Stimulated activated CD4-positive, alpha-beta T cell treated with anti-CD3 and anti-CD28 coated beads, Interleukin-12 subunit alpha, Interleukin-12 subunit beta, amount 100 ng/mL, for 48 hours (primary cell): Measurements from ENCODE around the gene KAZN.

ENCODE experiments used
- DNase-seq, 3 donors: peaks; one replicate each; pipeline ENCODE4 v3.0.0-alpha.2; 2020; ENCODE audit warnings: low read depth in 2 of 3, low spot score in 1 of 3

The KAZN gene

GRCh38 chr1:14585728-14586127 is 12.8 kb upstream of the KAZN start:
- no peak for DNase-seq

GRCh38 chr1:14590411-14591180 is 7.9 kb upstream of the KAZN start:
- no peak for DNase-seq

GRCh38 chr1:14591600-14591999 is 6.9 kb upstream of the KAZN start:
- no peak for DNase-seq

- DNase-seq, result no peak
These were observed 6.4 kb upstream of the KAZN start for GRCh38 chr1:14592004-14592631.

GRCh38 chr1:14593302-14593701 is 5.2 kb upstream of the KAZN start:
- DNase-seq, result no peak

GRCh38 chr1:14594045-14594444 is 4.4 kb upstream of the KAZN start:
- DNase-seq, result no peak

GRCh38 chr1:14596591-14596990 is 1.9 kb upstream of the KAZN start:
- DNase-seq, result no peak

GRCh38 chr1:14597343-14598006 is 1.0 kb upstream of the KAZN start:
- DNase-seq, result no peak

GRCh38 chr1:14598007-14598497 is 433 bp upstream of the KAZN start:
- DNase-seq, result no peak

- no peak for DNase-seq
These were observed 802 bp downstream of the KAZN start for GRCh38 chr1:14599183-14599791.

GRCh38 chr1:14599800-14600199 is 1.3 kb downstream of the KAZN start:
- DNase-seq, result no peak

GRCh38 chr1:14600405-14601112 is 2.1 kb downstream of the KAZN start:
- no peak for DNase-seq

GRCh38 chr1:14602136-14602535 is 3.7 kb downstream of the KAZN start:
- DNase-seq, result no peak

GRCh38 chr1:14603645-14604044 is 5.2 kb downstream of the KAZN start:
- DNase-seq, result no peak

- no peak for DNase-seq
These were observed 5.9 kb downstream of the KAZN start for GRCh38 chr1:14604414-14604813.

- DNase-seq, result no peak
These were observed 7.5 kb downstream of the KAZN start for GRCh38 chr1:14605945-14606344.

GRCh38 chr1:14606632-14607031 is 8.1 kb downstream of the KAZN start:
- no peak for DNase-seq

- no peak for DNase-seq
These were observed 8.8 kb downstream of the KAZN start for GRCh38 chr1:14607295-14607694.

- DNase-seq, result no peak
These were observed 9.8 kb downstream of the KAZN start for GRCh38 chr1:14608308-14608707.

- DNase-seq, result no peak
These were observed 12.3 kb downstream of the KAZN start for GRCh38 chr1:14610761-14611160.

GRCh38 chr1:14611792-14612191 is 13.3 kb downstream of the KAZN start:
- no peak for DNase-seq
